ENCODE data around the gene DGLUCY.

- TF ChIP-seq CTCF (IDR thresholded peaks at IDR 0.05; ENCODE audit: insufficient read depth, low read depth, low read length) (no peak), EZH2 (IDR thresholded peaks at IDR 0.05; ENCODE audit: insufficient read depth, low read length) (no peak)
These were observed 157.8 kb downstream of the DGLUCY start for GRCh38 chr14:91271639-91272038.
